ENCODE results near the gene EXOC4.

The EXOC4 gene

GRCh38 chr7:133501771-133502170, 248.9 kb downstream of the EXOC4 start:
- DNase-seq, result no peak

- DNase-seq, result no peak
These were observed 249.6 kb downstream of the EXOC4 start for GRCh38 chr7:133502498-133502897.

DNA sequence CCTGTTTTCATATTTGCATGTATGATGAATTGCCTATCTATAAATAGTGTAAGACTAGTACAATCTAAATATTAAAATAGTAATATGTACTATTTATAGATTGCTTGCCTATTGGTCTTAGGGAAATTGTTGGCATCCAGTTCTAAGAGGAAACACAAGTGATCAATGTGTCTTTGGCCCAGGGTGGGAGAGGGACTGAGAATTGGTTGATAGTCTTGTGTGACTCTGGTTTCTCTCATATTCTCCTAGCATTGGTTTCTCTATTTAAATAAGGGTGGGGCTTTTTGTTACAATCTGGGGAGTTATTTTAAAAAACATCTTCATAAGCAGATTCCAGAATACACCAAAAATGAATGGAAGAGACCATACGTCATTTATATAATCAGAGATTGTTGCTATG, 250.1 kb downstream of the EXOC4 start:
- DNase-seq, result no peak

DNA sequence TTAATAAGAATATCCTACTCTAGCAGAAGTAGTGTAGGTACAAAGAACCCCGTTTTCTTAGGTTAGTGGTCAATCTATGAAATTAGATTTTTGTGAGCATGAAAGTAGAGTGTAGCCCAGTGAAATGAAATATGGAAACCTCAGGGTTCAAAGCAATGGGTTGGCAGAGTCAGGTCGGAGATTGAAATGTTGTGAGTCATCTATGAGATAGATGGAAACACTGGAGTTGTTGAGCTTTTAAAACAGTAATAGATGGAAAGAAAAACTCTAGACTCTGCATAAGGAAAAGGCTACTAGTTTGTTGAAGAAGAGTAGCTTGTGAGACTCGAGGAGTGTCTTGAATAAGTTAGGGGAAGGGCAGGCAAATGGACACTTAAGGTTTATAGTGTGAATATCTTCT, 251.9 kb downstream of the EXOC4 start:
- DNase-seq, result no peak

- DNase-seq, result no peak
These were observed 256.9 kb downstream of the EXOC4 start for GRCh38 chr7:133509822-133510221.

- no peak for DNase-seq
These were observed 257.6 kb downstream of the EXOC4 start for GRCh38 chr7:133510326-133511055.

GRCh38 chr7:133511252-133511651, 258.4 kb downstream of the EXOC4 start:
- DNase-seq, result no peak

DNA sequence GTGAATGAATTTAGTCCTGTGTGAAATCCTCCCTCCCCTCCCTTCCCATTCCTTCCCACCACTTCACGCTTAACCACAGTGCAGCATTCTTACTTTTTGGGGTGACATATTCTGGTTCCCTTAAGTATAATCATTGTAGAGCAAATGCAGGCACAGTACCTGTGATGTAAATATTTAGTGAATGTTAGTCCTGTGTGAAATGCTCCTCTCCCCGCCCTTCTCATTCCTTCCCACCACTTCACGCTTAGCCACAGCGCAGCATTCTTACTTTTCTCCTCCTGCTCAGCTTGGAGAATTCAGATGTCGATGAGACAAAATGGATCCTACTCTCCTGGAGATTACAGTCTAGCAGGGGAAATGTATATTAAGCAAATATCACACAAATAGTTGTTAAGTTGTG, 258.8 kb downstream of the EXOC4 start:
- no peak for DNase-seq

DNA sequence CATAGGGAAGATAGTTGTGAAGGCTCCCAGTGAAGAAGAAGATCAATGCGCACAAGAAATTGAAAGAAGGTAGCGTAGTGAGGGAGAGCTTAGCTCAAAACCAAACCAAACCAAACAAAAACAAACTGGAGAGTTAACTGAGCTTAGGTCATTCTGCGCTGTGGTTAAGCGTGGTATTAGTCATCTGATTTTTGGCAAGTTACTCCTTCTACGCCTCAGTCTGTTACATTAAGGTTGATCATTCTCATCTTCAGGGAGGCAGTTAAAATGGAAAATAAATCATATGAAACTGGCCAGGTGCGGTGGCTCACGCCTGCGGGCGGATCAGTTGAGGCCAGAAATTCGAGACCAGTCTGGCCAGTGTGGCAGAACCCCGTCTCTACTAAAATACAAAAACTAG, 259.7 kb downstream of the EXOC4 start:
- no peak for DNase-seq

GRCh38 chr7:133513608-133514007, 260.7 kb downstream of the EXOC4 start:
- no peak for DNase-seq

- no peak for DNase-seq
These were observed 261.7 kb downstream of the EXOC4 start for GRCh38 chr7:133514551-133514950.

DNA sequence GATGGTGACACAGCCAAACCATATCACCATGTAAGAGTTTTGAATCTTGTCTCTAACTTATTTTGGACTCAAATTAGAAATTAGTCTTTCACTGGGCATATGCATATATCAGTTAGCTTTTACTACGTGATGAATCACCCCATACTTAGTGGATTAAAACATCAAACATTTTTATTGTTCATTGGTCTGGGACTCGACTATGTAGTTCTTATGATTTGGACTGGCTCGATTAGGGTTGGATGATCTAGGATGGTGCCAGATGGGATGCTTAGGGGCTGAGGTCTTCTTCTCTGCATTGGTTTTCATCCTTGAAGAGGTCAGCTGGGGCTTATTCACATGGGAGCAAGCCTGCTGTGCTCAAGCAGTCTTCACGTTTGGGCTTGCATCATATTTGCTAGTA, 264.9 kb downstream of the EXOC4 start:
- DNase-seq, result no peak

- DNase-seq, result no peak
These were observed 265.8 kb downstream of the EXOC4 start for GRCh38 chr7:133518718-133519117.

DNA sequence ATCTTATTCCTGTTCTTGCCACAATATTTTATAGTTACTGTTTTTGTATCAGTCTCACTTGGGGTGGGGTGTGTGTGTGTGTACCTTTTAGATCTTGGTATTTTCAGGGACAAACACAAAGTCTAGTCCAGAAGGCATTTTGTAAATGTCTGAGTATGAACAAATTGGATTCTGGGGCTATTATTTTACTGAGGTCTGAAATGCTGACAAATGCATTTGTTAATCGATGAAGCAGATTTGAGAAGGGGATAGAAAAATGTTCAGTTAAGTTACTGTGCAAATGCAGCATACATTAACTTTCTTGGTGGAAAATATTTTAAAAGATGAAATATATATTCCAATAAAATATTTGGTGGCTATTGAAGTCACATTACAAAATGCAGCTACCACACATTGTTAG, 267.4 kb downstream of the EXOC4 start:
- DNase-seq, result no peak

- no peak for DNase-seq
These were observed 269.6 kb downstream of the EXOC4 start for GRCh38 chr7:133522501-133522900.

- no peak for DNase-seq
These were observed 275.9 kb downstream of the EXOC4 start for GRCh38 chr7:133528796-133529195.

DNA sequence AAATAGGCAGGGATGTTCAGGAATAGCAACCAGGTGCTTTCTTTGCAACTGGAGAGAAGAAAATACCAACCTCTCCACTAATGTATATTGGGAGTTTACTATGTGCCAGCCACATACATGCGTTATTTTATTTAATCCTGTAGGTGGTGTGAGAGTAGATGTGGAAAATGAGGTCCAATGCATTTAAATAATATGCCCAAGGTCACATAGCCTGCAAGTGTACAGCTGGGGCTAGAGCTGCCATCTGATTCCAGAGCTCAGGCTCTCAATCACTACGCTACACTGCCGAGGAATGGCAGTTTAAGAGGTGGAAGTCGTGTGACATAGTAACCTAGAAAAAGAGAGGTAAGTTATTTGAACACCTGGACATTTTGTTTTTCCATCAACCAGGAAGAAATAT, 277.0 kb downstream of the EXOC4 start:
- peak; percentile 65 to 74 for DNase-seq

GRCh38 chr7:133530682-133531081, 277.8 kb downstream of the EXOC4 start:
- DNase-seq, result peak; percentile 1 to 7

GRCh38 chr7:133534816-133535215, 281.9 kb downstream of the EXOC4 start:
- DNase-seq, result no peak

- DNase-seq, result no peak
These were observed 282.4 kb downstream of the EXOC4 start for GRCh38 chr7:133535308-133535707.

GRCh38 chr7:133536450-133536849, 283.6 kb downstream of the EXOC4 start:
- no peak for DNase-seq

DNA sequence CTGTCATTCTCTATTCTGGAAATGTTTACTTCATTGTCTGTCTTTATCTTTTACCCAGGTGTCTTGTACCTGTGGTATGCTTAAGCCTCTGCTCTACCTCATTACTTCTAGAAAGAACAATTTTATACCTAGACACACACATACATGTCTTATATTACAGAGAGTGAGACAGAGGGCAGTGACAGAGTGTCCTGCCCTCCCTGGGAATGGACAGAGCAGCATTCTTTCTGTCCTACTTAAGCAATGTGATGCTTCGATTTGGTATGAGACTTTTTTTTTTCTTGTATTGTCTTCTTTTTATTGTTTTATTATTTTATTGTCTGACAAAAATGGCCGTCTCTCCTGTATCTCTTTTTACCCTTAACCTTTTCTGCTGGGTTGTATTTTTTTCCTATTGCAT, 286.1 kb downstream of the EXOC4 start:
- DNase-seq, result no peak

DNA sequence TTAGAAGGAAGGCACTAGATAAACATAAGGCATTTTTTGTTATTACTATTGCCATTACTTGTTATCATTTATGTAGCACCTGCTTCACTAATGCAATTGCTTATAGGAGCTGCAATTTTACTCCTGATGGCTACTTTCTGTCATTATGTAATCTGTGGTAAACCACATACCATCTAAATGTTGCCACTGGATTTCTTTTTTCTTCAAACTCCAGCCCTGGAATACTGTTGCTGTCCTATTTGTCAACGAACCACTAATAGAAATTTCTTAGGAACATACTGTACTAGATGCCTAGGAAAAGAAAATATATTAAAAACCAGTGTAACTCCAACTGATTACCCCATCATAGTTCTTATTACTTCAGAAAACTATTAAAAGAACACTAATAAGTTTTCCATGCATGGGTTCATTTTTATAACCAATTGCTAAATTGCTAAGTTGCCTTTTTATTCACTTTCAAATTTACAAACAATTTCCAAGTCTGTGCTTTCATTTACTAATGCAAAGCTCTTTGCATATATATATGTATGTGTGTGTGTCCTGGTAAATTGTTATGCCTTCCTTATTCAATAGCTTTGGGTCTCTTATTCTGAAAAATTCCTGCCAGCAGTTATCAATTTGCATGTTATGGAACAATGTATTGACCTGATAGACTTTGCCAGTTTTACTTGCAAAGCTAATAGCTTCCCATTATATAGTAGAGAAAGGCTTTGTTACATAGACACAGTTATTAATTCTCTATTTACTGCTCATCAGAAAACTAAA, 287.4 kb downstream of the EXOC4 start:
- DNase-seq, result no peak

GRCh38 chr7:133542209-133542780, 289.4 kb downstream of the EXOC4 start:
- no peak for DNase-seq

Measured in SHP77 (cell line).